Mesendoderm (in vitro differentiated cells): ENCODE data around the gene PNMA5.

Experiments used
- DNase-seq: peaks from one replicate; pipeline ENCODE4 v3.0.0; 2013
- H2AK5ac ChIP-seq: 2 replicates; pipeline ENCODE4 v1.6.1; 2013; ENCODE audit warnings: low read length, inconsistent platforms
- H2BK120ac ChIP-seq: 2 replicates; pipeline ENCODE4 v1.6.1; 2013; ENCODE audit warnings: low read depth, mild to moderate bottlenecking, low read length, moderate library complexity, mixed read lengths
- H2BK15ac ChIP-seq: replicated peaks from 2 replicates; pipeline ENCODE4 v1.6.1; 2013; ENCODE audit warnings: low read depth, mild to moderate bottlenecking, moderate library complexity
- H2BK5ac ChIP-seq: 2 replicates; pipeline ENCODE4 v1.6.1; 2013; ENCODE audit warnings: low read length, inconsistent platforms
- H3K18ac ChIP-seq: 2 replicates; pipeline ENCODE4 v1.6.1; 2013; ENCODE audit warnings: mild to moderate bottlenecking, low read length, mixed read lengths
- H3K23ac ChIP-seq: one replicate; pipeline ENCODE4 v1.6.1; 2013; ENCODE audit warnings: low read length
- H3K27ac ChIP-seq: 2 replicates; pipeline ENCODE4 v1.5.1; 2013; ENCODE audit warnings: low read depth, mild to moderate bottlenecking, inconsistent platforms, low read length, moderate library complexity
- H3K27me3 ChIP-seq: 2 replicates; pipeline ENCODE4 v1.6.1; 2013; ENCODE audit warnings: low read length, control low read depth, mild to moderate bottlenecking, inconsistent platforms; ENCODE audit not compliant: insufficient read depth, poor library complexity
- H3K36me3 ChIP-seq: 2 replicates; pipeline ENCODE4 v1.6.1; 2013; ENCODE audit warnings: low read length, inconsistent platforms; ENCODE audit not compliant: control insufficient read depth, insufficient read depth
- H3K4ac ChIP-seq: one replicate; pipeline ENCODE4 v1.6.1; 2013; ENCODE audit warnings: low read depth, mild to moderate bottlenecking, low read length, moderate library complexity
- H3K4me1 ChIP-seq: 2 replicates; pipeline ENCODE4 v1.6.1; 2013; ENCODE audit warnings: low read depth, low read length, inconsistent platforms; ENCODE audit not compliant: control insufficient read depth
- H3K4me2 ChIP-seq: 2 replicates; pipeline ENCODE4 v1.6.1; 2013; ENCODE audit warnings: low read length
- H3K4me3 ChIP-seq: 2 replicates; pipeline ENCODE4 v1.5.1; 2013; ENCODE audit warnings: mild to moderate bottlenecking, low read length
- H3K56ac ChIP-seq: one replicate; pipeline ENCODE4 v1.6.1; 2013; ENCODE audit warnings: low read length
- H3K79me1 ChIP-seq: 2 replicates; pipeline ENCODE4 v1.6.1; 2013; ENCODE audit warnings: low read length, inconsistent platforms
- H3K79me2 ChIP-seq: 2 replicates; pipeline ENCODE4 v1.6.1; 2013; ENCODE audit warnings: mild to moderate bottlenecking, low read length; ENCODE audit not compliant: control insufficient read depth, insufficient read depth
- H3K9ac ChIP-seq: 2 replicates; pipeline ENCODE4 v1.6.1; 2013; ENCODE audit warnings: low read length, inconsistent platforms
- H4K5ac ChIP-seq: one replicate; pipeline ENCODE4 v1.6.1; 2013; ENCODE audit warnings: low read length
- H4K8ac ChIP-seq: one replicate; pipeline ENCODE4 v1.6.1; 2013; ENCODE audit warnings: low read depth, mild to moderate bottlenecking, control low read depth, low read length, moderate library complexity
- WGBS: extraction: QIAGEN DNeasy Blood & Tissue Kit; methylation state at CpG from one replicate; pipeline ENCODE4 v1.1.7; 2013; ENCODE audit warnings: low lambda C conversion rate, missing lambda C conversion rate; ENCODE audit not compliant: insufficient coverage; ENCODE audit errors: extremely low coverage; 5-methylcytosine and 5-hydroxymethylcytosine counted together

Gene PNMA5

DNA sequence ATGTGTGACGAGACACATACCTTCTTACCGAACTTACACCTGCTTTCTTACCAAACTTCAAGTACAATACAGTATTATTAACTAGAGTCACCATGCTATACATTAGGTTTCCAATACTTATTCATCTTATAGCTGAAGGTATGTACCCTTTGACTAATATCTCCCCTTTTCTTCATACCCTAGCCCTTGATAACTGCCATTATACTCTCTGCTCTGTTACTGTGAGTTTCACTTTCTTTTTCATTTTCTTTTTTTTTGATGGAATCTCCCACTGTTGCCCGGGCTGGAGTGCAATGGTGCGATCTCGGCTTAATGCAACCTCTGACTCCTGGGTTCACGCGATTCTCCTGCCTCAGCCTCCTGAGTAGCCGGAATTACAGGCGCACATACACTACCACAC is 3.4 kb upstream of the PNMA5 start:
- WGBS: no CpG with 5 or more reads among the region's 9 CpGs
- H3K79me2 ChIP-seq: no peaks in the 10 kb centered on the region
- H3K4me3 ChIP-seq: no peak overlapping the region
- H4K5ac ChIP-seq: no peak overlapping the region
- no peak overlapping the region for H3K56ac ChIP-seq
- H3K9ac ChIP-seq: no peak overlapping the region
- DNase-seq: no peak
- H2BK5ac ChIP-seq: no peak overlapping the region
- no peaks in the 10 kb centered on the region for H3K4me1 ChIP-seq
- H3K4ac ChIP-seq: no peak overlapping the region
- no peak overlapping the region for H2AK5ac ChIP-seq
- H3K27ac ChIP-seq: no peak overlapping the region
- no peaks in the 10 kb centered on the region for H3K79me1 ChIP-seq
- H3K18ac ChIP-seq: no peak overlapping the region
- no peak overlapping the region for H2BK120ac ChIP-seq
- H3K27me3 ChIP-seq: no peaks in the 10 kb centered on the region
- H4K8ac ChIP-seq: no peak overlapping the region
- H3K4me2 ChIP-seq: no peak overlapping the region
- no peak overlapping the region for H3K23ac ChIP-seq
- H3K36me3 ChIP-seq: no peaks in the 10 kb centered on the region
- H2BK15ac ChIP-seq: no peak overlapping the region

DNA sequence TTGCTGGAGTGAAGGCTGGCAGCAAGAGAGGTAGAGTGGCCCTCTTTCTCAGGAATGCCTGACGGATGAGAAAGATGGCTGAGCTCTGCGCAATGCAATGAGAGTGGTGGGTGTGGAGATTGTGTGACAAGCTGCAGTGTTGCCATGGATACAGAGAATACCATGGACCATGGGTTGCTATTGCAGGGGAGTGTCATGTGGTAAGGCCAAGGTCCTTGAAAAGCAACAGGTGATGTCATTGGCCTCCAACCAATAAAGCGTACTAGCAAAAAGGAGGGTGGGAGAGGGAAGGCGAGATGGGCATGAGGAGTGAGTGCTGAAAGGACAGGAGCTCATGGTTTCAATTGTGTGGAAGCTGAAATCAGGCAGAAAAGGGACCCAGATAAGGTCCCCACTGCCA is 1.8 kb downstream of the PNMA5 start:
- Histone ChIP-seq H4K8ac (no peak overlapping the region), H3K23ac (no peak overlapping the region), H3K56ac (no peak overlapping the region), H3K4me2 (no peak overlapping the region), H3K27ac (no peak overlapping the region), H3K4me1 (no peaks in the 10 kb centered on the region), H4K5ac (no peak overlapping the region), H3K79me2 (no peaks in the 10 kb centered on the region), H3K4me3 (no peak overlapping the region), H3K79me1 (no peaks in the 10 kb centered on the region), H3K4ac (no peak overlapping the region), H2BK5ac (no peak overlapping the region), H2BK15ac (no peak overlapping the region), H3K36me3 (no peaks in the 10 kb centered on the region), H2AK5ac (no peak overlapping the region), H3K9ac (no peak overlapping the region), H2BK120ac (no peak overlapping the region), H3K27me3 (no peaks in the 10 kb centered on the region), H3K18ac (no peak overlapping the region)
- DNase-seq: peak; percentile 52
- no CpG with 5 or more reads among the region's 4 CpGs for WGBS

DNA sequence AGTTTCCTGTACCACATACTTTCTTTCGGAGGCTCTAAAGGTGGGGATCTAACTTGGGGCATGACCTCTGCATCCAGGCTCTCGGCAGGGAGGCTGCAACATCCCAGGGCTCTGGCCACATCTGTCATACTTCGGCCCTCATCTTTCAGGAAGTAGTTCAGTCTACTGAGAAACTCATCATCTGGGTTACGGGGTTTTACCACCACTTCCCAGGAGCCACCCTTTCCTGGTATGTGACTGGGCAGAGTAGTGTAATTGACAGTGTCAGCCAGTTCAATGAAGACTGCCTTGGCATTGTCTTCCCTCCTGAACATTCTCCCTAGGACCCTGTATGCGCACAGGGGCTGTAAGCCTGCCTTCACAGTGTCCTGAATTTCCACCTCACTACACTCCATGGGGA is 2.8 kb downstream of the PNMA5 start:
- H3K4ac ChIP-seq: no peak overlapping the region
- H3K9ac ChIP-seq: no peak overlapping the region
- H3K27me3 ChIP-seq: no peaks in the 10 kb centered on the region
- no peak overlapping the region for H3K4me2 ChIP-seq
- no peak overlapping the region for H2AK5ac ChIP-seq
- no peaks in the 10 kb centered on the region for H3K79me1 ChIP-seq
- no peak overlapping the region for H3K27ac ChIP-seq
- H3K18ac ChIP-seq: no peak overlapping the region
- H4K8ac ChIP-seq: no peak overlapping the region
- no peak overlapping the region for H2BK15ac ChIP-seq
- no CpG with 5 or more reads among the region's 5 CpGs for WGBS
- no peak for DNase-seq
- no peak overlapping the region for H3K23ac ChIP-seq
- H3K4me1 ChIP-seq: no peaks in the 10 kb centered on the region
- no peaks in the 10 kb centered on the region for H3K79me2 ChIP-seq
- no peak overlapping the region for H3K4me3 ChIP-seq
- no peaks in the 10 kb centered on the region for H3K36me3 ChIP-seq
- no peak overlapping the region for H2BK120ac ChIP-seq
- no peak overlapping the region for H2BK5ac ChIP-seq
- H4K5ac ChIP-seq: no peak overlapping the region
- H3K56ac ChIP-seq: no peak overlapping the region

DNA sequence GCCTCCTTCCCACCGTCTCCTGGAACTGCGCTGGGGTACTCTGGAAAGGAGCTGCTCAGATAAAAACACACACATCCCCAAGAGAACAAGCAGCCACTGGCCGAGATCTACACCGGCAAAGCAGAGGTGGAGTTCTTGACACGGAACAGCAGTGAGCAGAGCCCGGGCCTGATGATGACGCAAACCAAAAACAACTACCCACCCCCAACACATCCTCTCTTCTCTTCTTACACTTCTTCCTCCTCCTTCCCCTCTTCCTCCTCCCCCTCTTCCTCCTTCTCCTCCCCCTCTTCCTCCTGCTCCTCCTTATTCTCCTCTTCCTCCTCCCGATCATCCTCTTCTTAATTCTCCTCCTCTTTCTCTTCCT is 4.6 kb downstream of the PNMA5 start:
- H3K27ac ChIP-seq: no peak overlapping the region
- H3K79me2 ChIP-seq: no peaks in the 10 kb centered on the region
- no peak overlapping the region for H4K5ac ChIP-seq
- no CpG with 5 or more reads among the region's 8 CpGs for WGBS
- H3K9ac ChIP-seq: no peak overlapping the region
- no peak overlapping the region for H3K4me2 ChIP-seq
- H3K4me1 ChIP-seq: no peaks in the 10 kb centered on the region
- no peak overlapping the region for H3K18ac ChIP-seq
- no peak overlapping the region for H3K23ac ChIP-seq
- no peak overlapping the region for H4K8ac ChIP-seq
- no peak overlapping the region for H3K56ac ChIP-seq
- no peak overlapping the region for H3K4ac ChIP-seq
- H2BK120ac ChIP-seq: no peak overlapping the region
- no peaks in the 10 kb centered on the region for H3K79me1 ChIP-seq
- H2AK5ac ChIP-seq: no peak overlapping the region
- no peaks in the 10 kb centered on the region for H3K36me3 ChIP-seq
- H2BK5ac ChIP-seq: no peak overlapping the region
- H3K4me3 ChIP-seq: no peak overlapping the region
- no peak overlapping the region for H2BK15ac ChIP-seq
- H3K27me3 ChIP-seq: no peaks in the 10 kb centered on the region
- DNase-seq: peak; percentile 1

DNA sequence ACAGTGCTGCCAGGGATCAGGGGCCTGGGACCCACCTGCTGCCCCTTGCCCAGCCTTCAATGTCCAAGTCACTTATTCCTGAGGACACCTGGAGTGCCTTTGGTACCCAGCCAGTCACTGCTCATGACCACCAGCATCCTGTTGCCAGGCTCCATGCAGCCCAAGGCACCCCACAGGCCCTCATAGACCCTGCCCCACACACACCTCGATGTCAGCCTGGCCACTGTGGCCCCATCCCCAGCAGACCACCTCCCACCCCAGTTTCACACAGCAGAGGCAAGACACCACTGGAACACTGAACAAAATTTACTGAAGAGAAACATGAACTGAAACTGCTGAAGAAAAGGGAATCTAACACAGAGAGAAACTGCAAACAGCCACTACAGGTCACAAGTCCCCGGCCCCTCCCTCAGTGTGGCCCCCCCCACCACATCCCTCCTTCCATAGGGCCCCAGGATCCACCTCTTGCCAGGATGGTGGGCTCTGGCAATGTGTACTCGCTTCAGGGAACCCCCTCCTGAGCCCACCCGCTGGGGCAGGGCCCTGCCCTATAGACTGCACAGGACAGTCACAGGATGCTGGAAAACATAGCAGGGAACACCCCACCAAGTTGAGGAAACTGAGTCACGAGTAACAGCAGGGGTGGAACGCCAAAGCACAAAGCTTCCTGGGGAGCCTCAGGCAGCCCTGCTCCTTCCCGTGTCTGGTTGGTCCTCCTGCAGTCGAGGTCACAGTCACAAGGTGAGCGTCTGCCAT is 5.2 kb downstream of the PNMA5 start:
- H4K5ac ChIP-seq: no peak overlapping the region
- H2BK5ac ChIP-seq: no peak overlapping the region
- no peak overlapping the region for H3K4ac ChIP-seq
- DNase-seq: no peak
- no peak overlapping the region for H4K8ac ChIP-seq
- no peaks in the 10 kb centered on the region for H3K4me1 ChIP-seq
- no peak overlapping the region for H3K9ac ChIP-seq
- H2BK15ac ChIP-seq: no peak overlapping the region
- no peak overlapping the region for H3K27ac ChIP-seq
- H2AK5ac ChIP-seq: no peak overlapping the region
- H3K4me3 ChIP-seq: no peak overlapping the region
- no peaks in the 10 kb centered on the region for H3K79me2 ChIP-seq
- H3K56ac ChIP-seq: no peak overlapping the region
- H3K79me1 ChIP-seq: no peaks in the 10 kb centered on the region
- H3K36me3 ChIP-seq: no peaks in the 10 kb centered on the region
- no peak overlapping the region for H3K18ac ChIP-seq
- no peak overlapping the region for H3K23ac ChIP-seq
- no peak overlapping the region for H3K4me2 ChIP-seq
- H2BK120ac ChIP-seq: no peak overlapping the region
- H3K27me3 ChIP-seq: no peaks in the 10 kb centered on the region
- no CpG with 5 or more reads among the region's 9 CpGs for WGBS

DNA sequence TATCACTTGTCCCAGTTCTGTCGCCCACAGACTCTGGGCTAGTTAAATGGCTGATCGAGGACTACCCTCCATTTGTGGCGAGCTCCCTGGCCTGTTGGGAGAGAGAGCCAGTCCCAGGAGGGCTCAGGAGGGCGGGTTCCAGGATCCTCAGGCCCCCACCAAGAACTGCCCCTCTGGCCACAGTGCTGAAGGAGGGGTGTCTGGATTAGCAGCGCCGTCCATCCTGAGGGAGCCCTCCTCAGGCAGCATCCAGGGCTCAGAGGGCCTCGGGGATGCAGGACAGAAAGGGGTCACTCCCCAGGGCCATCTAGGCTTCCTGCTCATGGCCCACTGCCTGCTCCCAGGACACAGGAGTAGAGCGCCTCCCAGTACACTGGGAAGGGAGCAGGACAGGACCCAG is 6.1 kb downstream of the PNMA5 start:
- H3K36me3 ChIP-seq: no peaks in the 10 kb centered on the region
- H3K79me1 ChIP-seq: no peaks in the 10 kb centered on the region
- H3K4ac ChIP-seq: no peak overlapping the region
- H3K56ac ChIP-seq: no peak overlapping the region
- H2BK120ac ChIP-seq: no peak overlapping the region
- H3K4me2 ChIP-seq: no peak overlapping the region
- H3K27ac ChIP-seq: no peak overlapping the region
- H4K5ac ChIP-seq: no peak overlapping the region
- H3K4me3 ChIP-seq: no peak overlapping the region
- H3K4me1 ChIP-seq: no peaks in the 10 kb centered on the region
- no peaks in the 10 kb centered on the region for H3K27me3 ChIP-seq
- H3K23ac ChIP-seq: no peak overlapping the region
- H3K79me2 ChIP-seq: no peaks in the 10 kb centered on the region
- no peak overlapping the region for H3K9ac ChIP-seq
- no CpG with 5 or more reads among the region's 8 CpGs for WGBS
- H2AK5ac ChIP-seq: no peak overlapping the region
- H2BK5ac ChIP-seq: no peak overlapping the region
- no peak for DNase-seq
- no peak overlapping the region for H3K18ac ChIP-seq
- H2BK15ac ChIP-seq: no peak overlapping the region
- no peak overlapping the region for H4K8ac ChIP-seq
